HG02798 (cell line): ENCODE measurements around the gene MAP2K5.

Experiments
- ATAC-seq: cut with Tn5 transposase; IDR thresholded peaks from one replicate; pipeline ENCODE4 v1.9.1; 2021; ENCODE audit warnings: mild to moderate bottlenecking; ENCODE audit not compliant: unreplicated experiment, poor library complexity

Gene MAP2K5

GRCh38 chr15:67716171-67716570 lies 173.7 kb downstream of the MAP2K5 start:
- no peak for ATAC-seq

GRCh38 chr15:67717776-67718175 lies 175.3 kb downstream of the MAP2K5 start:
- no peak for ATAC-seq

GRCh38 chr15:67719330-67719959 lies 176.9 kb downstream of the MAP2K5 start:
- ATAC-seq = no peak

DNA sequence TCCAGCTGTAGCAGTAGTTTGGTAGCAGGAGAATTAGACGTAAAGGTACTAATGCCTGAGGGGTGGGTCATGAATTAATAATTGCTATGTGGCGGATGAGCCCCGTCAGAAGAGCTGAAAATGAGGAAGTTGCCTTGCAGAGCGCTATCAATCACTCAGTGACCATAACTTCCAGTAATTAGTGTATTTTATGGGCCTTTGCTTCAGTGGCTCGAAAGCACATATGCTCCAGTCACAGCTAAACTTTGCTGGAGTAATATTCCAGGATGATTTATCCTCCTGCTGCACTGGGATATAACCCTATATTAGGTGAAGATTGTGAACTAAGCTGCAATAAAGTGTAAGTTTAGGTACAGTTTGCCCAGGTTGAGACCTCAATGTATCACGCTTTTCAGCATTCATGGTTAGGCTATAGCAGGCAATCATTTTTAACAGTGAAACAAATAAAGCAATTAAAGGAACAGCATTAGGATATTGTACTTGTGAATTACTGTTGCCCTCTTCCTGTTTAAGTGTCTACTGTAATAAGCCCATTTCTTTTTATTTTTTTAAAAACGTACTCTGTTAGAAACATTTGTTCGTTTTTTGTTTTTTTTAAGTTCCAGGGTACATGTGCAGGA lies 178.2 kb downstream of the MAP2K5 start:
- ATAC-seq = no peak

- no peak for ATAC-seq
These were observed 179.7 kb downstream of the MAP2K5 start for GRCh38 chr15:67722030-67722817.

- ATAC-seq = no peak
These were observed 181.0 kb downstream of the MAP2K5 start for GRCh38 chr15:67723294-67724024.

DNA sequence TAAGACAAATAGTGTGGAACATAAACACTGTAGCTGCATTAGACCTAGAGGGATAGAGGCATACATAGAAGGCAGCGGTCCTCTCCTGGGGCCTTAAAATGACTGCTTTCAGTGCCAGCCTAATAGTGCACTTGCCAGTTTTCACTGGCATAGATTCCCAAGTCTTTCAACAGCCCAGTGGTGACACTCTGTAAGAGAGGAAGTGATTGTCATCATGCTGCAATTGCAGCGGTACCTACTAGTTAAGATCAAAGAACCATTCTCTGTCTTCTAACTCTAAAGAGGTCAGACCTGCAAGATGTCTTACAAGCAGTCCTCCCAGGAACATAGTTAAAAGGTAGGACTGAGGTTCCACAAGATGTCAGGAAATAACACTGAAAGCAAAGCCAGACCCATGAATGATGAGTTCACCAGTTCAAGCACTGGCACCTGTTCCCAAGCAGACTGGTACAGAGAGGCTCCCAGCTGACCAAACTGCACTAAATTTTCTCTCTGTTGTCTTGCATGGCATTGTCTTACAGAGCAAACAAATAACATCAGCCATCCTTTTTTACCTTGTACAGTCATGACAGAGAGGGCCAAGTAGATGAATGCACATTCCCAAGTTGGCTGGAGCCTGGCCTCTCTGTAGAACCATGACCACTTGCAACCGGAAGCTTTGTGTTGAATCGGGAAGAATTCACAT lies 182.3 kb downstream of the MAP2K5 start:
- ATAC-seq = no peak

DNA sequence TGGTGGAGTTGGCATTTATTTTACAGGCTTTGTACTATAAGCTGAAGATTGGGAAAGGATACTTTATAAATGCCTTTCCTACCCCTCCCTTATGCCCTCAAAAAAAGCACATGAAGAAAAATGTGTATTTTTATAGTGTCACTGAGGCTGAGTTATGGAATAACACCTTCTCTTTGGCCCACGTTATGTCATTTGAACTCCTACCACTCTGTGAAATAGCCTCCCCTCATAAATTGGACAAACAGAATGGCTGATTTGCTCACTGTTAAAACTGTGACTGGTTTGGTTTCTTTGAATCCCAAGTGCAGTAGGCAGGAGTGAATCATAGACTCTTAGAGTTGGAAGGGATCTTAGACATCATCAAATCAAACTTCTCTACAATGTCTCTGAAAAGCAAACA lies 187.6 kb downstream of the MAP2K5 start:
- no peak for ATAC-seq

DNA sequence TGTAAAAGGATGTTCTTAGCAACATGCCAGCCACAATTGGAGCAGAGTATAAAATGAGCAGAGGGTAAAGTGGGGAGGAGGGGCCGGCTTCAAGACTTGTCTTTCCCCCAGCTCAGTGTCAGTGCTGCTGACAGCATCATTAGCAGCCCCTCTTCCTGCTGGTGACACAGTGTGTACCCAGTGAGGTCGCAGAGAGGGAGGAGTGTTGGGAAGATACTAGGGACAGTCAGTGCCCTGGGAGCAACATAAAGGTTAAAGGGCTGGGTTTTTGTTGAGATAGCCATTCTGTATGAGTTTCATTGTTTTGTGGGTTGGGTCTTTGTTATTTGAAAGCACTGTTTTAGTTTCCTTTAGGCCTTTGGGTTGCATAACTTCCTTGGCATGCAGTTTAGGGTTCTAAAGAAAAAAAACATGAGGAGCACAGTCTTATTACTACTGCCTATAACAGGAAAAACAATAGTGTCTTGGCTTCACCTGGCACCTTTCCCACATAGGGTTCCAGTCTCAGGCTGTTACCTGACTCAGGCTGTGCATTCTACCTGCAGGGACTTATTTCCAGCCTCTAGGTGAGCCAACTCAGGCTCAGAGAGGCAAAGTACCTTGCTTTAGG lies 188.7 kb downstream of the MAP2K5 start:
- no peak for ATAC-seq

- no peak for ATAC-seq
These were observed 189.7 kb downstream of the MAP2K5 start for GRCh38 chr15:67732164-67732563.

GRCh38 chr15:67732671-67733374 lies 190.3 kb downstream of the MAP2K5 start:
- ATAC-seq = no peak

GRCh38 chr15:67735896-67736295 lies 193.4 kb downstream of the MAP2K5 start:
- no peak for ATAC-seq

GRCh38 chr15:67736810-67737209 lies 194.3 kb downstream of the MAP2K5 start:
- ATAC-seq = no peak

GRCh38 chr15:67738056-67738455 lies 195.6 kb downstream of the MAP2K5 start:
- no peak for ATAC-seq

DNA sequence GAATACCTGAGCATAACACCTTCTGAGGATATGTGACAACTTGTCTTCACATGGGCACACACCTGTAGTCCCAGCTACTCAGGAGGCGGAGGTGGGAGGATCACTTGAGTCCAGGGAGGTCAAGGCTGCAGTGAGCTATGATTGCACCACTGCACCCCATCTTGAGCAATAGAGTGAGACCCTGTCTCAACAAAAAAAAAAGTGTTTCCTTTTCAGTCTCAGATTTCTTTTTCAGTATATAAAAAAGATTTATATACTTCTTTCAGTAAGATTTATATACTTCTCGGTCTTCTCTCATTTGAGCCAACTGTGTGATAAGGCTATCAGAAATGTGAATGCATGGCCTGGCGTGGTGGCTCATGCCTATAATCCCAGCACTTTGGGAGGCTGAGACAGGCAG lies 197.9 kb downstream of the MAP2K5 start:
- no peak for ATAC-seq

DNA sequence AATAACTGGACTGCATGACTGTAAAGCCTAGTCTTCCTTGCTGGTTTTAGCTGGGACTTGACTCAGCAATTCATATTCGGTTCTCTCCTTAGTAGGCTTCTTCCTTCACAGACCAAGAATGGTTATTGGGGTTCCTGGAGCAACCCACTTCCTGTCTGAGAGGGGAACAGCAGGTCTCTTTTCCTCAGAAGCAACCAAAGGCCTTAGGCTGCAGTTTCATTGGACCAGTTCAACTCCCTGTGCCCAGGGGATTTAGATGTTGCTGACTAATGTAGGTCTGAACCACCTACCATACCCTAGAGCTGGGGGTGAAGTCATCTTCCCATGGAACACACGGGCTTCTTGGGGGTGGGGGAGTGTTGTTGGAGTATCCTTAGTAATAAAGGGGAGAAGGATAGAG lies 198.8 kb downstream of the MAP2K5 start:
- no peak for ATAC-seq

GRCh38 chr15:67743558-67743957 lies 201.1 kb downstream of the MAP2K5 start:
- no peak for ATAC-seq

DNA sequence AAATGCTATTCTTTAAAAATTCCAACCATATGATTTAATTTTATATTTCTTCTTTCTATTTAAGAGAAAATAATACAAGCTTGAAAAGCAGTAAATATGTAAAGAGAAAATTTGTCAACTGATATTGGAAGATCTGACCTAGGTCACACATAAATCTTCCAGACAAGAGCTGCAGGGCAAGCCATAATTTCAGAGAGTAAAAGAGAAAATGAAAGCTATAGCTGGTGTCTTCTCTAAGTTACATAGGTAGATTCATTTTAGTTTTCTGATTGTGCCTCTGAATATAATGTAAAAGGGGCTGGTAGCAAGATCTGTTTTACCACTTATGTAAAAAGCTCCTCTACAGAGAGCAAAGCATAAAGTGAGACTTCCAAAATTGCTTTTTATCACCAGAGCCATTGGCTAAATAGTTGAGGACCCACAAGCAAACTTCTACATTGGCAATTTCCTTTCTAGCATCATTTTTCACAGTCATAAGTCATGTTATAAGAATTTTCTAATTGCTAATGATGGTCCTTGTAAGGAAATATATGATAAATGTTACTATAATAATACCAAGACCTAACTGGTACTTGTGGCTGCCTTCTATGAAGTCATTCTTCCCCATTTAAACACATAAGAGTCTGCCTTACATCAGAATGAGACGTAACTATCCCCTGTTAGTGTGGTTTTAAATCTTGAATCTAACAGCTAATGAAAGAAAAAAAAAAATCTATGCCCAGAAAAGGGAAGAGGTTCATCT lies 202.0 kb downstream of the MAP2K5 start:
- ATAC-seq = no peak
